NCI-H2029 (cell line): ENCODE data around the gene PIANP.

Experiments
- DNase-seq: peaks from one replicate; lab custom pipeline; 2025; lab: John Stamatoyannopoulos, UW

The PIANP gene

GRCh38 chr12:6703631-6704030 lies 3.0 kb upstream of the PIANP start:
- DNase-seq: no peak

DNA sequence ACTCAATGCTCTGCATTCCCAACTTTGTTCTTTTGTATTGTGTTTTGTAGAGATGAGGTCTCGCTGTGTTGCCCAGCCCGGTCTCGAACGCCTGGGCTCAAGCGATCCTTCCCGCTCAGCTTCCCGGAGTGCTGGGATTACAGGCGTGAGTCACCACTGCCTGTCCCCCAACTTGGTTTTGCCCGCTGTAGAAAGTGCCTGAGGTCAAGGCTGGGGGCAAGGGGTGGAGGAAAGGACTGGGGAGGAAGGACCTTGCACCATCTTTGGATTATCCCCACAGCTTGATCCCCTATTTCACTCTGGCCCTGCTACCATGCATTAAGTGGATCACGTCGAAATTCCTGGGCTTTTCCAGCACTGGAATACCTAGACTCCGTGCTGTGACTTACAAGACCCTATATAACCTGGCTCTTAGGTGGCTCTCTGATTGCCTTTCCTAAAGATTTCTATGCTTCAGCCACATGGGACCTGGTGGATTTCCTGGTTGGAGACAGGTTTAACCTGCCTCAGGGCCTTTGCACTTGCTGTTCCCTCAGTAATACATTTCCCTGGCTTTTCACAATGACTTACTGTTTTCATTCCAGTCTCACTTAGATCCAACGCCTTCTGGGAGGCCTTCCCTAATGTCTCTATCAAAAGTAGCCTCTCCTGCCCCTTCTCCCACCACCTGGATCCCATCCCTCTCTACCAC lies 608 bp upstream of the PIANP start:
- no peak for DNase-seq

- DNase-seq: no peak
Measured at GRCh38 chr12:6699989-6700645, 498 bp downstream of the PIANP start.

- no peak for DNase-seq
Measured at GRCh38 chr12:6699259-6699988, 1.2 kb downstream of the PIANP start.

- no peak for DNase-seq
Measured at GRCh38 chr12:6698352-6699046, 2.1 kb downstream of the PIANP start.

DNA sequence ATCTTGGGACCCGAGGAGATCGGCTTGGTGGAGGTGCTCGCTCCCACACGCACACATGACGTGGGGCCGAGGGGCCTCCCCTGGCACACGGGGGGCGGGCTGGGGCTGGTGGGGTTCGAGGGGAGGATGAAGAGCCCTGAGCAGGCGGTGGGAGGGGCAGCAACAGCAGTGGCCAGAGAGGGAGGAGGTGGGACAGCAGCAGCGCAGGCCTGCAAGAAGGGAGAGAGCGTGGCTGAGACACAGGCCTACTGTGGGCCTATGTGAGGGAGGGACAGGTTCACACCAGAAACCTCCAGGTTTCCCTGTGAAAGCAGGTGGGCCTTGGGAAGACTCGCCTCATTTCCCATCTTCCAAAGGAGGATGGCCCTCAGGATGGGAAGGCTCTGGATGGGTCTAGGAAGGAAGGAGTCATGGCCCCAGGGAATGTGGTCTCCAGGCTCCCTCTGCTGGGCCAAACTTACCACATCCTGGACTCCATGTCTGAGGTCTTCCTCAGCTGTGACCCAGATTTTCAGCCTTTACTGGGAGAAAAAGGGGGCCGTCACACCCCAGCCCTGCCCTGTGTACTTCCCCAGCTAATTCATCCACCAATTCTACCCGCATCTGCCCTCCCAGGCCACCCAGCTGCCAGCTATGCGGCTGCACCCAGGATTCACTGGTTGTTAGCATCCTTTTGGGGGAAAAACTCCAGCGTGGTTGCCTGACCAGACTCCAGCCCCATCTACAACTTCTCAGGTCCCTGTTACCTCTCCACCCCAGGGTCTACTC lies 2.8 kb downstream of the PIANP start:
- no peak for DNase-seq

DNA sequence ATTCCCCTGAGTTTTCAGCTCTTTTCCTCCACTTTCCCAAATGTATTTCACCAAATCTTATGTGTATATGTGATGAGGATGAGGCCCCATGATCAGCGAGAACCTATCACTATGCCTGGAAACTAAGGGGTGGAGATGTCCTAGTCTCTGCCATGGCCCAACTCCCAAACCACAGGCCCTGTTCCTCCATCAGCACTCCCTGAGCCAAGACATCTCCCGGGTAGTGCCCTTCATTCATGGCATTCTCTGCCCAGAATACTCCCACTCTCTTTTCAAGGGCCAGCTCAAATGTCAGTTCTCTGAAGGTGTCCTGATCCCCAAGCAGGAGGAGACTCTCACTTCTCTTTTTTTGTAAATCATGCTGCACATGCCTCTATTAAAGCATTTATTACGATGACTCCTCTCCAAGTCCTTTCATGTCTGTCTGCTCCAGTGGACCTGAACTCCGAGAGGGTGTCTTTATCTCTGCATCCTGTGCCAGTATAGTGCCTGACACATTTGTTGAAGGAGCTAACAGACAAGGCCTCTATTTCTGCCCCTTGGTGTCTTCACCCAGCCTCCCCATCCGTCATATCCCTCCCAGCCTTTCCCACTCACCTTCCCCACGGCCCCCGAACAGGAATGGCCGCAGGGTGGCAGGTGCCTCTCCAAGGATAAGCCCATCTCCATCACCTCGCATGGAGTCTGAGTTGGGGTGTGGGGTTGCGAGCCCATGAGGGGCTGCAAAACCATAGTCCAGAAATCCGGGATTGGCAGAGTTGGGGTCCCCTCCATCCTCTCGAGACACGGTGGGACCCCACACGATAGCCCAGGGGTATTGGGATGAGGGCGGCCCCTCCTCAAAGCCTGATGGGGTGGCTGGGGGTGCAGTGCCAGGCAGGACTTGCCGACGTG lies 3.7 kb downstream of the PIANP start:
- no peak for DNase-seq

DNA sequence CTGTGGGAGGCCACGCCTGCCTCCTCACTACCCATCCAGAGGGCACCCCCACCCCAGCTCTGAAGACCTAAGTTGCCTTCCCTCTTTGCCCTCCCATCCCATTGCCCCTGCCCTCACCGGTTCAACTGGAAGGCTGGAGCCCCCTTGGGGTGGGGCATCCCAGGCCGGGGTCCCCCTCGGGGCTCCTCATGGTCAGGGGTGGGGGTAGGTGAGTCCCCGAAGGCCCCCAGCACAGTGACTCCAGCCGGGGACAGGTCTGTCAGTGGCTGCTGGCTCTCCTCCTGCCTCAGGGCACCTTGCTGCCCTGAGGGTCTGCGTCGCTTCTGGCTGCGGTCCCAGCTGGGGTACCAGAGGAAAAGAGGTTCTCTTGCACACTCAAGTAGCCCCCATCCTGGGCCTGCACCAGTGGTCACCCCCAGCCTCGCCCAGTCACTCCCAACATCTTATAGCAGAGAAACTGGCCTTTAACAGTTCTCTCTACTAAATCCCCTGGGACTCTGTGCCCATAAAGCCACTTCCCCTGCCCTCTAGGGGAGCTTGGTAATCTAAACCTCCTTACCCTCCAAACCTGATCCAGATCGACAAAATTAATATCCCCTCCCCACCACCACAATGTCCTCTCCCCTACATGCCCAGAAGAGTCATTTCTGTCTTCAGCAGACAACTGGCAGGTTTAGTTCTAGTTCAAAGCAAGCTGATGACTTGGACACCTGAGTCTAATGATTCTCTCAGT lies 5.1 kb downstream of the PIANP start:
- DNase-seq: no peak

GRCh38 chr12:6694701-6695100 lies 5.9 kb downstream of the PIANP start:
- DNase-seq: no peak

- DNase-seq: no peak
Measured at GRCh38 chr12:6693832-6694355, 6.7 kb downstream of the PIANP start.

DNA sequence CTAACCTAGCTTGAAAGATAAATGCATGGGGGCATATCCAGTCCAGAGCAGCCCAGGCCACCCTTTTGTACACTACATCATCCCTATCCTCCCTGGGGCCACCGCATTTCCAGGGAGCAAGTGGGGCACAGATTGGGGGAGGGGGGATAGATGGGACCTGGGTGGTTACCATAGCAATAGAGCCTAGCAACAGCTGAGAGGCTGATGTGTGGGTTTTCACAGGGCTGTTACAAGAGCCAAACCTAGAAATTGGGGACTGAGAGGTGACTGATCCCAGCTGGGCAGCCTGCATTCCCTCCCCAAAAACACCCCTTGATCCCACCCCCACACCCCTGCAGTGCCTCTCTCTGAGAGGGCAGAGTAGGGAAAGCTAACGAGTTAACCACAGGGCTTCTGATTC lies 7.7 kb downstream of the PIANP start:
- no peak for DNase-seq

DNA sequence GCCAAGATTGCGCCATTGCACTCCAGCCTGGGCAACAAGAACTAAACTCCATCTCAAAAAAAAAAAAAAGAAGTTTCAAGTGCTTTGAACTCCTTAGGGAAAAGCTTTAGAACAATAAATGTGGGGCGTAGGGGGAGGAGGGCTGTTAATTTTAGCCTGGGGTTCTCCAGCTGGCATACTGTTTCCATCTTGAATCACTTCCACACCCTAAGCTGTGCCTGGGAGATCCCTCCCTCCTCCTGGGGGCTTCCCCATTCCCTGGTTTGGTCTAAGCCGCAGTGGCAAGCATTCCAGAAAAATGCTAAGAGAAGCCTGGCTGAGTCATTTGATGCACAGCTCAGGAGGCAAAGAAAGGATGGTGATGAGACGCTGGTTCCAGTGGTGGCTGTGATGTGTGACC lies 9.1 kb downstream of the PIANP start:
- DNase-seq: no peak

DNA sequence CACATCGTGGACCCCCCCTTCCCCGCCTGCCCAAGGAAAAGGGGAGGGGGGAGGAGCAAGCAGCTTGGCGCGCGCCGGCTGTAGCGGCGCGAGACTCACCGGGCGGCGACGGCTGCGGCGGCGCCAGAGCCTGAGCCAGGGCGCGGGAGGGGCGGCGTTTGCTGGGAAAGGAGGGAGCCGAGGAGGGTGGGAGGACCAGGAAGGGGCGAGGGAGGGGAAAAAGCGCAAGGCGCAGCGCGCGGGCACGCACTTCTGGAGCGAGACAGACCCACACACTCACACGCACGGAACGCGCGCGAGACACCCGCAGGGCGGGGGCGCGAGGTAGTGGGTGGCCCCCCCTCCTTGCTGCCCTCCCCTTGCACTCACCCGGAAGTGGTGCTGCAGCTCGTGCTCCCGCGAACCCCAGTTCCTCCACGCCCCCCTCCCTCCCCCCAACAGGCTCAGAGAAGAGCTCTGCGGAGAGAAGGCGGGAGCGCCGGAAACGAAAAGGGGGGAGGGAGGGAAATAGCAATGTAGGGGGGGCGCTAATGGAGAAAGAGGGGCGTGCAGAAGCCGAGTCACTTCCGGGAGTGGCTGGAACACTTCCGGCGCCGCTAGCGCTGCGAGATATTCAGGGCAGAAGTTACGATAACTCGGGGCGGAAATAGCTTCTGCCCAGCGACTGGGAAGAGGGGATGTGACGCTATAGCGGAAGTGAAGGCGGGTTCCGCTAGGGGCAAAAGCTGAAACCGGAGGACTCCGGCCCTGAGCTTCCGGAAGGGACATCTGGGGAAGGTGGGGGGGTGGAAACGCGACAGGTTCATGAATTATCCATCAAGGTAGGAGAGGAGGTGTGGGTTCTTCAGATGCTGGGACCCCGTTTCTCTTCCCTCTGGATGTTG lies 11.4 kb downstream of the PIANP start, which contains the start of gene ZNF384:
TSS of gene ZNF384 (minus strand) at position 377 of the 884 bp plus-strand sequence. CDS start 9,855 bp downstream, outside the sequence.
- DNase-seq: peak; percentile 99

- DNase-seq: no peak
Measured at GRCh38 chr12:6688543-6688998, 12.0 kb downstream of the PIANP start.

DNA sequence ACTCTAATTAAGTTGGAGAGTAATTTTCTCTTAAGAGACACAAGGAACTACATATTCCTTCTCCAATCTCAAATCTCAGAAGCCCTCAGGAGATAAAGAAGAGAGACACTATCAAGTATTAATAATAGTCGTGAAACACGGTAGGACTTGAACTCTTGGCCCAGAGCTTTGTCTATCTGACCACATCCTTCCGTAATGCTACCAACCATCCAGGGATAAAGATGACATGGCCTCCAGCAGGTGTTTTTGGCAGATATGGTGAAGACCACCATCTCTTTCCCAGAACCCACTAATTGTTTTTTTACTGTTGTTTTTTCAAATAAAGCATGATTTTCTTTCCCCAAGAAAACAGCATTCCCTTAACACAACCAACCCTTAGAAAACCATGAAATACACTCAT lies 14.8 kb downstream of the PIANP start:
- DNase-seq: no peak

GRCh38 chr12:6684609-6685008 lies 16.0 kb downstream of the PIANP start:
- DNase-seq: peak; percentile 32

- DNase-seq: no peak
Measured at GRCh38 chr12:6676962-6677361, 23.7 kb downstream of the PIANP start.

DNA sequence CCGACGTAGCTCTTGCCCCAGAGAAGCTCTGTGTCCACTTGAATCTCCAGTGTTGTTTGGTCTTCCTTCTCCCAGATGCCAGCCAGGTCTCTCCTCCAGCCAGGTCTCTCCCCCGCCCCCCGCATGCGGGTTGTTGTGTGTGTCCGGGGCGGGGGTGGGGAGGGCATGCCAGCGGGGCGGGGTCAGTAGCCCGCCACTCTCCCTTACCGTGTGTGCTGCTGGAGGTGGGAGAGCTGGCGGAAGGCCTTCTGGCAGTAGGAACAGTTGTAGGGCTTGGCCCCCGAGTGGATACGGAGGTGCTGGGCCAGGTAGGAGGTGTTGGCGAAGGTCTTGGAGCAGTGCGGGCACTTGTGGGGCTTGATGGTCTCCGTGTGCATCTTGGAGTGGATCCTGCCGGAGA lies 28.5 kb downstream of the PIANP start:
- DNase-seq: no peak
